Left lobe of liver (tissue), 2 donors: ENCODE data around the gene MRPS27. TPM values are rescaled to one million over a fixed set of nuclear protein-coding genes. Genes with fewer than 3 reads are reported as not detected.
A peak's percentile ranks its signal among the peaks of the same experiment; 100 is the strongest.

Experiments
- ATAC-seq: fragments of 200-7000 bp; cut with Tn5 transposase; one replicate; pipeline ENCODE4 v1.9.1; 2020; ENCODE audit warnings: mild to moderate bottlenecking, moderate library complexity
- DNase-seq: peaks from one replicate; pipeline ENCODE4 v3.0.0-alpha.2; 2020; ENCODE audit warnings: low spot score
- total RNA-seq: library from RNA; stranded (reverse); gene quantifications from one replicate; pipeline ENCODE4 v1.2.1, GENCODE V29; 2021
- donor health status: DM: no; HTN: no; CAD: no; lungs with moderate emphysema.
- donor health status: DM: no; HTN: yes; CAD: no.

MRPS27 gene
- total RNA-seq, 1 donor from 2014 or later: 23.9 TPM

GRCh38 chr5:72266862-72267261, 53.2 kb downstream of the MRPS27 start:
- DNase-seq (no peak), ATAC-seq (no peak)

DNA sequence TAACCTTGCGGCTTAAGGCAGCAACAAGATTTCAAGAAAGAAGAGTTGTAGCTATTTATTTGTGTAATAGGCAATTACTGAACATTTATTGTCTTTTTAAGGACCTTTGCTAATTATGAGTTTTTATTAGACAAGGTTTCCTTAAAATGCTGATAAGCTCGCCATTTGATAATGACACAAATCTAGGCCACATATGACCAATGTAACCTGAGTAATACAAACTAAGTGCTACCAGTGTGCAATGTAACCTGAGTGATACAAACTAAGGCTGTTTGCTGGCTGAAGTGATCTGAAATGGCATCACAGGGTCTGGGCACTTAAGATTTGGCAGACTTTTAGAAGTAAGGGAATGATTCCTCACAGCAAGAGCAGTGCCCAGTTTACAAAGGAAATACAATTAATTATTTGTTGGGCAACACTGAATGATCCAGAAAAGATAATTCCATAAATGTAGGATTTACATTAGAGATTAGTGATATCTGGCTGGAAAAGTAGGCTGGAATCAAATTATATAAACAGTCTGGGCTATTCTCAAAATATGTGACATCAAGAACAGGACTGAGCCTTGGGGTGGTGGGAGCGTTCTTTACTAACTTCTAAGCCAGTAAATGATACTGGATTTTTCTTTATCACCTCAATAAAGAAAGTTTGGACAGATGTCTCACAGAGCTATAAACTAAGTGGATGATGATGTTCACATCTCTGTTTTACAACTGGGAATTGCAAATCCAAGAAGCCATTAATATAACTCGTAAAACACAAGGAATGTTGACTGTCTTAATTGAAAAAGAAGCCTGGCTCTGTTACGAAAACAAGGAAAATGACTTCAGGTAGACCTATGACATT, 54.8 kb downstream of the MRPS27 start:
- ATAC-seq (no peak), DNase-seq (no peak)

DNA sequence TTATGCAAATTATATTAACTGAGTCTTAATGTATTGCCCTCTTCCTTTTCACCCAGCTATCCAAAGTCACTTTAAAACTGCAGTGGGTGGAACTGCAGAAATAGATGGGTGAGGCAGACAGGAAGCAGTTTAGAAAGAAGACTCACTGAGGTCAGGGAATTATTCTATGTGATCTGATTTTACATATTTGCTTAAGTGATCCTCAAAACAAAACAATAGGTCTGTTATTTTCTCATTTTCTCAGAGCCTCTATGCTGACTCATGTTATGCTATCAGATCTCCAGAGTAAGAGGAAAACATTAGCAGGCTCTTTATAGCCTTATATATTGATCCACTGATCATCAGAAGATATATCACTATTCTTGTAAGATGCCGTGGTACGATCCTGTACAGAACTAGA, 63.5 kb downstream of the MRPS27 start:
- DNase-seq (no peak), ATAC-seq (no peak)

GRCh38 chr5:72255670-72256069, 64.4 kb downstream of the MRPS27 start:
- ATAC-seq (no peak), DNase-seq (no peak)

GRCh38 chr5:72255237-72255636, 64.8 kb downstream of the MRPS27 start:
- DNase-seq (no peak), ATAC-seq (no peak)

GRCh38 chr5:72252574-72253155, 67.4 kb downstream of the MRPS27 start:
- no peak for DNase-seq
- ATAC-seq: peak; percentile 98

DNA sequence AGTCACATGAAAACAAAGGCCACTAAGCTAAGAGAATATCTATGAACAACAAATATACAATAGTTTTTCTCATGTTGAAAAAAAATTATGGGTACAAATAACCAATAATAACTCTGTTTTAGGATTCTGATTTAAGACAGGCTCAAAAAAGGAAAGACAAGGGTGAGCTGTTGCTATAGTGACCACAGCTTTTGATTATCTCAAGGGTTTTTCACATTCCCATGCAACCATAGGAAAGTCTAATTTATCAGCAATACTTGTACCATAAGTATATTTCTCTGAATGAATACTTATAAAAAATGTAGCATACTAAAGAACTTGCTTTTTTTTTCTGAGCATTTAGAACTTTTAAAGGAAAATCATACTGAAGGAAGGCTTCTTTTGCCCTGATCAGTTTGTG, 68.0 kb downstream of the MRPS27 start:
- ATAC-seq (no peak), DNase-seq (no peak)

DNA sequence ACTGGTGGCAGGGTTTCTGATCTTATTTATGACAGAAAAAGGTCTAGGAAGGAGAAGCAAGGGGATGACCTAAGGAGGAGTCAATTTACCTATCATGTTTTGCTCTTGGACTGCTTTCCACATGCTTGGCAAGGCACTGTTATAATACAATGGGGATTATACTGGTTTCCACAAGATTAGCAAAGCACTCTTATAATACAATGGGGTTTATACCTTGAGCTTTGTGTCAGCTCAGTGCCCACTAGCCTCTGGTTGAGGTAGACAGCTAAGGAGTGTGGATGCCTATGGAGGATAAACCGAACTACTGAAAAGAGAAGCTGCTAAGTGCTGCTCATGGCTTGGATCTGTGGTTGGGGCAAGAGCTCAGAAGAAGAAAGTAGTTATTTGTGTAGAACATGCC, 68.7 kb downstream of the MRPS27 start:
- ATAC-seq (no peak), DNase-seq (no peak)

DNA sequence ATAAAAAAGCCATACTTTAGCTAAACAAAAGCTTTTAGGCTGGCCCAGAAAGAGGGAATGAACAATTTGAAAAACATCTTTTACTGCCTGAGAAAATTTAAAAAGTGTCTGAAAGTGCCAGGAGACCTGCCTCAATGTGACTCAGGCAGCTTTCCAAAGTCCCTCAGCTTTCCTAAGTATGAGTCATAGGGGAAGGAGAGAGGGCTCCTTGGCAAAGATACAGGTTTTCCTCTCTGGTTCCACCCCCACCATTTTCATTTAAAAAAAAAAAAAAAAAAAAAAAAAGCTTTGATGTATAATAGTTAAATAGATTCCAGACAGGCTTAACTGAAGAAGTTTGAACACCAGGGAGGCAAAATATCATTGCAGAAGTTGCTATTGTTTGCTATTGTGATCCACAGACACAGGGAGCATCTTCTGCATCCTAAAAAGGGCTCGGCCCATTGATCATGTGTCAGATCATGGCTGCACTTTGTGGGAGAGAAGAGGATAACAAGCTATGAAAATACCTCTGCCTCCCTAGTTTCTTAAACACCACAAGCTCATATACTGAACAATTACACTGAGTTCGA, 71.5 kb downstream of the MRPS27 start:
- DNase-seq (no peak), ATAC-seq (no peak)

- no peak for DNase-seq
- no peak for ATAC-seq
These were observed 73.0 kb downstream of the MRPS27 start for GRCh38 chr5:72246954-72247442.

DNA sequence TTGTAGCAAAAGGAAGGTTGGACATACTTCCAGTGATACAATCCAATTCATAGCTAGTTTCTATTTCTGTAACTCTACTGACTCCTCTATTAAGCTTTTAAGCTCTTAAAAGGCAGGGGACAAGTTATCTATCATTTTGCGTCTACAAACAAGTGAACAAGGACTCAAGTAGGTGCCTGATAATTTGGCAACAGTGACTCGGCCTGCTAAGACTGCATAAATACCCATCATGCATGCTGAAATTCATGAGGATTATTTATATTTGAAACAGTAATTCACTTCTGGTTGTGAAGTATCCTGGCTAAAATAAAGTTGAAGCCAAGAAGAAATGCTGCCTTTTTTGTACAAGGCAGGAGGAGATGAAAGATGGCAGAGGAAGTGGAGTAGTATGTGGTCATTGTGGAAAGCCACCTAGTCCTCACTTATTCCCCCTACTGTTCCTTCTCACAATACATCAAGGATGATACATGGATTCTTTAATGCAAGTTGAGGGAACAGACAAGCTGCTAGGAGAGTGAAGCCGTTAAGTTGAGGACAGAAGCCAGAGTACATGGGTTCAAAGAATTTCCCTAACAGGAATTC, 74.0 kb downstream of the MRPS27 start:
- no peak for ATAC-seq
- DNase-seq: no peak

DNA sequence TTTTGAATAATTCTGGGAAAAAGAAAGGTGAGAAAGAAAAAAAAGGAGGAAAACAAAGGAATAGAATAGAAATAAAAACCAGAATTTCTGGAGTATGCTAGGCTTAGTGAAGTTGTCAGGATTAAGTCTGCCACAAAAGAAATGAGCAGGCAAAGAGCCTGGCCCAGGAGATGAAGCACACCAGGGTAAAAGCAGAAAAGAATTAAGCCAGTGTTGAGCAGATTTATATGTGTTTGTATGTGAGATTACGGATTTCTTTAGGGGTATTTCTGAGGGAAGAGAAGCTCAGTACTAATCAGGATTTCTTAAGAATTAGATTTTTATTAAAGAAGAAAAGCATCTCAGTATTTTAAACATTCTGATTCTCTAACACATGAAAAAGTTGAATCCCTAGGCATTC, 74.5 kb downstream of the MRPS27 start:
- DNase-seq: no peak
- ATAC-seq: no peak

DNA sequence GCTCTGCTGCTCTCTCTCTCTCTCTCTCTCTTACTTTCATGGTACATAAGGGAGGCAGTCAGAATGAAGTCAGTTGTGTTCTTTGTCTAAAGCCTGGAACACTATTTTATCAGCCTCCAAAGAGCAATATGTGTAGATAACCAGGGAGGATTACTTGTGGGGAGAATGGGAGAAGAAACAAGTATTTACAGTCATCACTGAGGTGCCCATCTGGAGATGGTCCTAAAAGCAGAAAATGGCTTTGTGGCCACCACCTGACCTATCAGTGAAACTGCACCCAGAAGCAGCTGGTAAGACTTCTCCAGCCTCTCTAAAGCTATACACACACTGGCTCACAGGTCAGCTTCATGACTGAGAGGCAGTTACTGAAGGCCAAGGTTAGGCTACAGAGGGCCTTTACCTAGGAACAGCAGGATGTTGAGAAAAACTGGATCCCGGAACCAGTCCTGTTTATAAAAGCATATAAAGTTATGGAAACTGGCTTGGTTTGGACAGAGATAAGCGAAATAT, 75.1 kb downstream of the MRPS27 start:
- ATAC-seq (peak; percentile 52), DNase-seq (no peak)

- ATAC-seq (no peak), DNase-seq (no peak)
These were observed 76.3 kb downstream of the MRPS27 start for GRCh38 chr5:72243706-72244105.

DNA sequence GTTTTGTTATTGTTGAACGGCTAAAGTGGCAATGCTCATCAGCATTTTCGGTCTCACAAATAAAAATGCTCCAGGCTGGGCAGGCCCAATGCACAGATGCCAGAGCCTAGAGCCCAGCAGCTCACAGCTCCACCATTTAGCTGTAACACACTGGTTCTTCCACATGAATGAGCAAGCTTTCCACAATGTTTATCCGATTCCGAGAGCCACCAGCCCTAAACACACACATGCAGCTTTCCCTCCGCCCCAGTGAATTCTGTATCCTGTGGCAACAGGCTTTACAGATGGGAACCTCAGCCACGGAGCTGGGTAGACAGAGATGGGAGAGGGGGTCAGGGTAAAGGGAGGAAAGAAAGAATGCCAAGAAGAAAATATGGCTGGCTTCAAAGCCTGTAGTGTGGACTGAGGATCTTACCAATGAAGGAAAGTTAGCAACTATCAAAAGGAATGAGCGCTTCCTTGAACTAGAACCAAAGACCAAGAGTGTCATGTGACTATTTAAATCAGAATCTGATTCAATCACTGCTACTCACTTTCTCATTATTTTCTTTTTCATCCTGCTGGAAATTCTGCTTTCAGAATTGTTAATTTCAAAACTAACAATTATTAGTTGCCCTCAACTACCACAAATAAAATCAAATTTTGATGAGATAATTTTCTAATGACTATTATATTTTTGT, 77.1 kb downstream of the MRPS27 start:
- DNase-seq (no peak), ATAC-seq (no peak)

DNA sequence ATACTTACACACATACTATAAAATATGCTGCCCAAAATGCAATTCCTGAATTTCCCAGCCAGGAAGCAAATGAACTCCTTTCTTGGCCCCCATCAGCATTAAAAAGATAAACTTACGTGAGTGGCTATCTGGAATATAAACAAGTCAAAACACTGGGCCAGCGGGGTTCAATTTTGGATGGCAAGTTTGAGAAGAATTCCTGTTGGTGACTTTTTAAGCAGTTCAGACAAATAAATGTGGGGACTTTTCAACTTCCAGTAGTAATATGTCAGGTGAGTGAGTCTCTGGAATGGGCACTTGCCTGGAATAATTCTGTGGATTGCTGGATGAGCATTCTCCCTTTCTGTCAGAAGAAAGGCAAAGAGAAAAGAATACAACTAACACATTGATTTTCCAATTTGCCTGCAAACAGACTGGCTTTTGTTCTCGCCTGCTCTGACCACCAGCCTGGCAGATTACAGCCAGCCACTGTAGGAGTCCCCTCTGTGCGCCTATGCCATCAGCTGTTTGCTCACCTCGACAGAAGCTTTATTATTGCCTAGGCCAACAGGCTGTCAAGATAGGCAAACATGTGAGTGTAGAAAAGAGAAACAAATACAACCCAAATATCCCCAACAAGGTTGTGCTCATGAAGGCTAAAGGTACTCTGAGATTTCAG, 78.6 kb downstream of the MRPS27 start:
- ATAC-seq: no peak
- DNase-seq: no peak

DNA sequence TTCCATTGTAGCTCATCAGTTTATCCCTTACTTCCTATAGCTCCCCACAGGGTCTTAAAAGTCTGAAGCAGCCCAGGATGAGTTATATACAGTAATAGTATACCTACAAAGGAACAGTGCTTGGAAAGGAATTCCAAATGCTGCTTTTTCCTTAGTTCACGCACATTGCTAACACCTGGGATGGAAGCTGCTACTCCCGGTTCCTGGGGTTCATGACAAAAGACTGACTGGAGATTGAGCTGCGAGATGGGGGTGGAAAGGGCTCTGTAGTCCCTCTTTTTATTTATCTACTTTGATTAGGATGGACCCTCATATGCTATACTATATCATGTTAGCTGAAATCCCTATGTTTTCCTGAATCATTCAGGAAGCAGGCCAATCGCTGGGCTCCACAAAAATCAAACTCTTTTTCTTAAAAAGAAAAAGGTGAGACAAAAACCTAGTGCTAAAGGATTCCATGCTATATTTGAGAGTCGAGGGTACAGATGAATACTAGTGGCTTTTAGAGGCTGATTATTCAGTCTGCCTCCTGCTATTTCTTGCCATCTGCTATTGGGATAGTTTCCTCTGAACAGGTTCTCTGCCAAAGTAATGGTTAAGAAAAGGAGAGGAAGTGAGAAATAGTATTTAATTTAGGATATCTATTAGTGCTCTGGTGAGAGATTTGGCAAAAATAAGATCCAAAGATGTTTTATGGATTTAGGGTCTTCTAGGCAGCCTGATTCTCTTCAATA, 81.2 kb downstream of the MRPS27 start:
- no peak for ATAC-seq

DNA sequence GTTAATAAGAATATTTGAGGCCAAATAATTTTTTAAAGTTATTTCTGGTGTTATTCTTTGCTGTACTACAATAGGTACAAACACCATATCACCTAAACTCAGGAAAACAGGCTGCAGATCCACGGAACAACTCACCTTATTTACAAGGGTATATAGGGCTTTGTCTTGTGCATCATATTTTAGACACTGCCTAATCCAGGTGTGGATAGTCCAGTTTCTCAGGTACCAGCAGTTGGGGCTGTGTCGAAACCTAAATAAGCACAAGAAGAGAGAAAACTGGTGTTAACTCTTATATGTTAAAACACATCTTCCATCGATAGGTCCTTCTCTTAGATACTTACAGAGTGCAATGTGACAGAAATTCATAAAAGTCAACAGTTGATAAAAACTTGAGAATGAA, 82.2 kb downstream of the MRPS27 start:
- DNase-seq: no peak
- no peak for ATAC-seq

More for the DNA sequence above, 81.2 kb downstream of the MRPS27 start:
- DNase-seq: no peak

GRCh38 chr5:72237415-72237814, 82.6 kb downstream of the MRPS27 start:
- ATAC-seq: no peak
- no peak for DNase-seq

- ATAC-seq: no peak
- DNase-seq: no peak
These were observed 84.3 kb downstream of the MRPS27 start for GRCh38 chr5:72235725-72236124.
